ENCODE measurements around the gene CASZ1.

DNA sequence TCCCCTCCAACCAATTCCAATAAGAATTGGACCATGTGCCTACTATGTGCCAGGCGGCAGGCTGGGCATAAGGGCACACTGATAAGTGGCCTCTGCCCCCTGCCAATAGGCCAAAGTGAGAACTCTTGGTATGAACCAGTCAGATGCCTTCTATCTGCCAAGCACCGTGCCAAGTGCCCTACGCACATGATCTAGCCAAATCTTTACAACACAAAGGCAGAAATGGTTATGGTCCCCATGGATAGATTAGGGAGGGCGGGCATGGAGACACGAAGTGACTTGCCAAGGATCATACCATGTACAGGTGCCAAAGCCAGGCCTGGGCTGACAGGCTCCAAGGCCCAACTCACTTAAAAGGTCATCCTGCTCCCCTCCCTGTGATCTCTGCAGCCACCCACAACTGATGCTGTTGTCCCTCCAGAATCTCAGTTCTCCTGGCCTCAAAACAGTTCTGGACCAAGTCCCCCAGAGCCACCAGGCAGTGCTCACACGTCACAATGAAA lies 32.1 kb downstream of the CASZ1 start:
- TF ChIP-seq, protein P1, sequence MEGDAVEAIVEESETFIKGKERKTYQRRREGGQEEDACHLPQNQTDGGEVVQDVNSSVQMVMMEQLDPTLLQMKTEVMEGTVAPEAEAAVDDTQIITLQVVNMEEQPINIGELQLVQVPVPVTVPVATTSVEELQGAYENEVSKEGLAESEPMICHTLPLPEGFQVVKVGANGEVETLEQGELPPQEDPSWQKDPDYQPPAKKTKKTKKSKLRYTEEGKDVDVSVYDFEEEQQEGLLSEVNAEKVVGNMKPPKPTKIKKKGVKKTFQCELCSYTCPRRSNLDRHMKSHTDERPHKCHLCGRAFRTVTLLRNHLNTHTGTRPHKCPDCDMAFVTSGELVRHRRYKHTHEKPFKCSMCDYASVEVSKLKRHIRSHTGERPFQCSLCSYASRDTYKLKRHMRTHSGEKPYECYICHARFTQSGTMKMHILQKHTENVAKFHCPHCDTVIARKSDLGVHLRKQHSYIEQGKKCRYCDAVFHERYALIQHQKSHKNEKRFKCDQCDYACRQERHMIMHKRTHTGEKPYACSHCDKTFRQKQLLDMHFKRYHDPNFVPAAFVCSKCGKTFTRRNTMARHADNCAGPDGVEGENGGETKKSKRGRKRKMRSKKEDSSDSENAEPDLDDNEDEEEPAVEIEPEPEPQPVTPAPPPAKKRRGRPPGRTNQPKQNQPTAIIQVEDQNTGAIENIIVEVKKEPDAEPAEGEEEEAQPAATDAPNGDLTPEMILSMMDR (conservative IDR thresholded peaks at IDR 0.05) = no peak
- no peak for TF ChIP-seq EZH2 (IDR thresholded peaks at IDR 0.05; ENCODE audit: low read depth)

Measured in PC-9 (cell line).